Heart left ventricle (tissue), 13 donors: ENCODE measurements around the gene CRIP2.
A peak's percentile ranks its signal among the peaks of the same experiment; 100 is the strongest.

Experiments
- POLR2A ChIP-seq, 2 donors: fragments of 450-650 bp; IDR thresholded peaks; one replicate each; pipeline ENCODE4 v1.6.1; 2017; ENCODE audit warnings: antibody characterized with exemption in 2 of 2, mild to moderate bottlenecking in 2 of 2, moderate library complexity in 2 of 2
- TF ChIP-seq, protein P1 (sequence below), 12 donors: fragments of 200-600 bp; sonication (generic) in 4 of 12; IDR thresholded peaks; one replicate each; pipeline versions ENCODE4 v1.5.0 to v1.8.0; 2018 to 2022; ENCODE audit warnings: antibody characterized with exemption in 12 of 12, mild to moderate bottlenecking in 5 of 12
- donor health status: ischemic (EF 13 %, LVEDD 7.1; RV severe dilation, severe dysfunction).
- donor health status: DM: no; HTN: yes; CAD: no.
- donor health status: DM: no; HTN: no; CAD: no.
- donor health status: ischemic (EF 25% LVEDD 6.9; RV normal size, moderate dysfunction).
- donor health status: ischemic (EF 25% LVEDD 5.7; RV mildly dilated, moderate dysfunction).
- donor health status: ischemic (EF 35%, LVEDD 5.7; RV mildly dilated, moderate dysfunction).
- donor health status: nonischemic (EF 11% LVEDD 7.7; RV severe dilation, severe dysfunction).
- donor health status: DM: yes; HTN: yes; CAD: no.
- donor health status: PGD.
- donor health status: ischemic (EF 29% LVEDD 5.4; RV normal size, mild dysfunction).
- donor health status: nonischemic (EF 23%, LVEDD 6.1; RV moderate dilation, normal function).

DNA sequence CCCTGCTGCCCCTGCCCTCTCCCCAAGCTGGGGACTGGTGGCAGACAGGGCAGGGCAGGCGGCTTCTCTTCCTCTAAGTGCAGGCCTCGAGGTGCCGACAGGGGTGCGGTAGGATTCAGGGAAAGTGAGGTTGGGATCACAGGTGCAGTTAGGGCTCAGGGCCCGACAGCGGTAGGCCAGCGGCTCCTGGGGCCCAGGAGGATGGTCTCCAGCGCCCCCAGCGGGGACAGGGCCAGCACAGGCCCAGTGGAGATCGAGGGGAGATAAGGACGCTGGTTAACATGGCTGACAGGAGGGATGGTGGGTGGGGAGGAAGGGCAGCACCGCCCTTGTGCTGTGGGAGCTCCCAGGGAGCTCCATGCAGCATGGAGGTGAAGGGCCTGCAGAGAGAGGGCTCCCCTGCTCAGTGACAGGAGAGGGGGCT lies 11.1 kb downstream of the CRIP2 start:
- TF ChIP-seq POLR2A (IDR thresholded peaks at IDR 0.05), result peak in 1 of 2 donors; percentile 14
- TF ChIP-seq, protein P1, sequence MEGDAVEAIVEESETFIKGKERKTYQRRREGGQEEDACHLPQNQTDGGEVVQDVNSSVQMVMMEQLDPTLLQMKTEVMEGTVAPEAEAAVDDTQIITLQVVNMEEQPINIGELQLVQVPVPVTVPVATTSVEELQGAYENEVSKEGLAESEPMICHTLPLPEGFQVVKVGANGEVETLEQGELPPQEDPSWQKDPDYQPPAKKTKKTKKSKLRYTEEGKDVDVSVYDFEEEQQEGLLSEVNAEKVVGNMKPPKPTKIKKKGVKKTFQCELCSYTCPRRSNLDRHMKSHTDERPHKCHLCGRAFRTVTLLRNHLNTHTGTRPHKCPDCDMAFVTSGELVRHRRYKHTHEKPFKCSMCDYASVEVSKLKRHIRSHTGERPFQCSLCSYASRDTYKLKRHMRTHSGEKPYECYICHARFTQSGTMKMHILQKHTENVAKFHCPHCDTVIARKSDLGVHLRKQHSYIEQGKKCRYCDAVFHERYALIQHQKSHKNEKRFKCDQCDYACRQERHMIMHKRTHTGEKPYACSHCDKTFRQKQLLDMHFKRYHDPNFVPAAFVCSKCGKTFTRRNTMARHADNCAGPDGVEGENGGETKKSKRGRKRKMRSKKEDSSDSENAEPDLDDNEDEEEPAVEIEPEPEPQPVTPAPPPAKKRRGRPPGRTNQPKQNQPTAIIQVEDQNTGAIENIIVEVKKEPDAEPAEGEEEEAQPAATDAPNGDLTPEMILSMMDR (IDR thresholded peaks at IDR 0.05), result peak; percentile 14 to 61 (median 46)
